ENCODE results near the gene MDK.
"Not testable (repeated sequence)": the region's sequence is repeated elsewhere in the genome, so short reads cannot be mapped to it uniquely, and the experiment has no call there.

The MDK gene

GRCh38 chr11:46367916-46368267 is 13.6 kb upstream of the MDK start:
- no peak for DNase-seq (ENCODE audit: low read depth)

DNA sequence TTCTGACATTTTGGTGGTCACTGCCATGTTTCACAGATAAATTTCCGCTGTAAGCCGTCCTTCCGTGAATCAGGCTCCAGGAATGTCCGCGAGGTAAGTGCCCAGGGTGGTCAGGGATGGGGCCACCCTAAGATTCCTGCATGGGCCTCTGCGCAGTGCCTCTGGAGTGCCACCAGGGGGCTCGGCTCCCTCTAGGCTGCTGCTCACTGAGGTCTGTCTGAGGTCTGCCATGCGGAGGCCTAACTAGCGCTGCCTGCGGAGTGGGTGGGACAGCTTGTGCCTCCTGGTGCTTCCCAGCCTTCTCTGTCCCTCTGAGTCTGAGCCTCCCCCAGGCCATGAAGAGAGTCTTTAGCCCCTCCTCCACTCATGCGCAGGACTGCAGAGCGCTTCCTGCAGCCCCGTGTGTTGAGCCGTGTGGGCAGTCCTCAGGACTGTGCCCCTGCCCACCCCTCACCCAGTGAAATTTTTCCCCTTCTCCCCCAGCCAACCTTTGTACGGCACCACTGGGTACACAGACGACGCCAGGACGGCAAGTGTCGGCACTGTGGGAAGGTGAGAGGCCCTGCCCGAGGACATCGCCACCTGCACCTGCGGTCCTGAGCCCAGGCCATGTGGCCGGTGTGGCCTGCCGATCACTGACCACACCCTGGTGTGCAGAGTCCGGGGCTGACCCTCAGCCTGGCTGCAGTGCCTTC is 11.9 kb upstream of the MDK start:
- DNase-seq (ENCODE audit: low read depth): no peak

DNA sequence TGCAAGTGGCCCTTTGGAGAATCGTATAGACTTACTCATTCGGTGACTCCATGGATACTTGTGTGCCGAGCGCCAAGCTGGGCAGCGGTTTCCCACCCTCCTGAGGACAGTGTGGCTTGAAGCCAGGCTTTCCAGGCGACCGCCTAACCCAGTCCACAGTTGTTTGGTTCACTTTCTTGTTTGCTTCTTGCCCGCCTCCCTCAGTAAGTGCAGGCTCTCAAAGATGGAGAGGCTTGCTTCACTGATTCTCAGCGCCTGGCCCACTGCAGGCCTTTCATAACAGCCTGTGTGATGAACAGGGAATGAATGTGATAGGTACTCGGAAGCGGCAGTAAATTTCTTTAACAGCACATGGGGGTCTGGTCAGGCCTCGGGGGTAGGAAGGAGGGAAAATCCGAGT is 11.2 kb upstream of the MDK start:
- no peak for DNase-seq (ENCODE audit: low read depth)

GRCh38 chr11:46371262-46371661 is 10.2 kb upstream of the MDK start:
- not testable (repeated sequence) for DNase-seq (ENCODE audit: low read depth)

- no peak for DNase-seq (ENCODE audit: low read depth)
Measured at GRCh38 chr11:46372086-46372485, 9.4 kb upstream of the MDK start.

DNA sequence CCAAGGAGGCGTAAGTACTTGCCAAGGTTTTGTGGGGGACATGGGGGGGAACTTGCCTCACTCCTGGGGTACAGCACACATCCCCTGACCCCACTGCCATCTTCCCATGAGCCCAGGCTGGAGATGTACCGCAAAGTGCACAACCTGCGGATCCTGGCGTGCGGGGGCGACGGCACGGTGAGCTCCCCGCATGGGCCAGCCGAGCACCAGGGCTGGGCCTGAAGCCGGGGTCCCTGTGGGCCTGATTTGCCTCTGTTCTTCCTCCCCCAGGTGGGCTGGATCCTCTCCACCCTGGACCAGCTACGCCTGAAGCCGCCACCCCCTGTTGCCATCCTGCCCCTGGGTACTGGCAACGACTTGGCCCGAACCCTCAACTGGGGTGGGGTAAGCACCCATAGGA is 9.0 kb upstream of the MDK start:
- DNase-seq (ENCODE audit: low read depth): not testable (repeated sequence)

- DNase-seq (ENCODE audit: low read depth): no peak
Measured at GRCh38 chr11:46373787-46374740, 7.4 kb upstream of the MDK start.

- no peak for DNase-seq (ENCODE audit: low read depth)
Measured at GRCh38 chr11:46374815-46375214, 6.7 kb upstream of the MDK start.

- DNase-seq (ENCODE audit: low read depth): no peak
Measured at GRCh38 chr11:46375392-46376101, 5.9 kb upstream of the MDK start.

- no peak for DNase-seq (ENCODE audit: low read depth)
Measured at GRCh38 chr11:46376258-46377050, 5.0 kb upstream of the MDK start.

- no peak for DNase-seq (ENCODE audit: low read depth)
Measured at GRCh38 chr11:46377290-46377689, 4.2 kb upstream of the MDK start.

- DNase-seq (ENCODE audit: low read depth): no peak
Measured at GRCh38 chr11:46377831-46378230, 3.6 kb upstream of the MDK start.

DNA sequence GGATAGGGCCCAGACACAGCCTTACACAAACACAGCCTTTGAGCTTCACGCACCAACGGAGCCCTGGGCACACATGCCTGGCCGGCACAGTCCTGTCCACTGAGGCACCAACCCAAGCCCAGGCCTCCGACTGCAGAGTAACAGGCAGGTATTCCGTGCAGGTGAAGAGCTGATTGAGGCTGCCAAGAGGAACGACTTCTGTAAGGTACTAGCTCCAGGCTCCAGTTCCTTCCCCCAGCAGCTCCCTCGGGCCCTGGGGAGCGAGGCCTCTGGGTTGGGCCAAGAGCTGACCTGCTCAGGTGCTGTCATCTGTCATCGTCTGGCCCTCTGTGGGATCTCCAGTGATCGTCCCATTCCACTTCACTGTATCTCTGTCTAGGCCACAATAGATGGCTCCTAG is 3.2 kb upstream of the MDK start:
- no peak for DNase-seq (ENCODE audit: low read depth)

DNA sequence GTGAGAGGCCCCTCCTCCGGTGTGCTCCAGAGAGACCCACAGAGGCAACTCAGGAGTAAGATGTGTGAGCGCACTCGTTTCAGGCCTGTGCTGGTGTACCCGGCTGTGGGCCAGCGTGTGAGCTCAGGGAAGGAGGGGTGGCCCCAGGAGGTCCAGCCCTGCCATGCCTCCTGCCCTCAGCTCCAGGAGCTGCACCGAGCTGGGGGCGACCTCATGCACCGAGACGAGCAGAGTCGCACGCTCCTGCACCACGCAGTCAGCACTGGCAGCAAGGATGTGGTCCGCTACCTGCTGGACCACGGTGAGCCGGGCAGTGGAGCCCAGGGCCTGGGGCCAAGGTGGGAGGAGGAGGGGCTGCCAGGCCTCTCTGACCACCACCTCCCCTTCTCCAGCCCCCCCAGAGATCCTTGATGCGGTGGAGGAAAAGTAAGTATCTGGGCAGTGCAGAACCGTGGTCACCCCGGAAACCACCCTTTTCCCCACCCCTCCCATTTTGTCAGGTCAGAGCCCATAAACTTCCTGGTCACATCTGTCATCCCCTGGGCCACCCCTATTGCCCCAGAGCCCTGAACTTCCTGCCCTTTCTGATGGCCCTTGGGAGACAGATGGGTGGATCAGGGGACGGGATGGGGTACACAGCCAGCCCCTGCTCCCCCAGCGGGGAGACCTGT is 2.5 kb upstream of the MDK start:
- DNase-seq (ENCODE audit: low read depth): no peak

- not testable (repeated sequence) for DNase-seq (ENCODE audit: low read depth)
Measured at GRCh38 chr11:46379482-46380293, 1.8 kb upstream of the MDK start.

- DNase-seq (ENCODE audit: low read depth): peak; percentile 22
Measured at GRCh38 chr11:46380340-46381047, 975 bp upstream of the MDK start.

GRCh38 chr11:46381819-46382645 is 563 bp downstream of the MDK start:
- no peak for DNase-seq (ENCODE audit: low read depth)

DNA sequence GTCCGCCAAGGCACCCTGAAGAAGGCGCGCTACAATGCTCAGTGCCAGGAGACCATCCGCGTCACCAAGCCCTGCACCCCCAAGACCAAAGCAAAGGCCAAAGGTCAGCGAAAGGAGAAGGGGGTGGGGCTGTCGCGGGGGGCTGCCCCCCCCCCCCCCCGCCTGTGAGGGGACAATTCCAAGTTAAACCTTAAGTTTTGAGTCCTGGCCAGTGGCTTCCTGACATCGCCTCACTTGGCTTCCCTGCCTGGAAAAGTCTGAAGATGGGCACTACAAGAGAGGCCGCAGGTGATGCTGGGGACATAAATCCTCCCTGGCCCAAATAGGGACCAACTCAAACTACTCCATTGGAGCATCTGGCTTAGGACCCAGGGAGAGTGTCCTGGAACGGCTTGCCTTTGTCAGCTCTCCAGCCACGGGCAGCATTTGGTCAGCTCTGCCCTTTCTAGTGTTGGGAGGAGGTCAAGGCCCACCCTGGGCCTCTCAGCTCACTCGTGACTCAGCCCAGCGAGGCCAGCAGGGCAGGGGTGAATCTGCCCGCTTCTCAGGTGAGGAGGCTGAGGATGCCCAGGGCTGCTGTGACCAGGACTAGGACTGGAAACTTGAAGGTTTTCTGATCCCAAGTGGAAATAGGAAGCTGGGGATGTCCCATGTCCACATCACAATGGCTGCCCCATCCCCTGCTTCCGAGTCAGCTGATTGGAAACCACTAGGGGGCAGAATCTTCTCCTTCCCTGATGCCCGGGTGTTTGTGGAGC is 1.4 kb downstream of the MDK start:
- DNase-seq (ENCODE audit: low read depth): no peak
